Parathyroid adenoma (tissue), 2 donors: ENCODE results near the gene CST3.

ENCODE experiments used
- H2AFZ ChIP-seq: fragments of 300-600 bp; sonication (generic); one replicate; pipeline ENCODE4 v1.7.0; 2017; ENCODE audit warnings: antibody characterized with exemption, mild to moderate bottlenecking
- H3K27ac ChIP-seq: fragments of 300-600 bp; sonication (generic); one replicate; pipeline ENCODE4 v1.7.0; 2017
- H3K27me3 ChIP-seq: fragments of 300-600 bp; sonication (generic); one replicate; pipeline ENCODE4 v1.7.0; 2017; ENCODE audit warnings: low read length; ENCODE audit not compliant: control insufficient read depth, insufficient read depth
- H3K36me3 ChIP-seq: fragments of 300-600 bp; sonication (generic); one replicate; pipeline ENCODE4 v1.7.0; 2017; ENCODE audit warnings: low read length; ENCODE audit not compliant: control insufficient read depth, insufficient read depth
- H3K4me1 ChIP-seq: fragments of 300-600 bp; sonication (generic); one replicate; pipeline ENCODE4 v1.7.0; 2017; ENCODE audit warnings: control low read depth
- H3K4me2 ChIP-seq: fragments of 300-600 bp; sonication (generic); one replicate; pipeline ENCODE4 v1.7.0; 2017; ENCODE audit warnings: low read length
- H3K4me3 ChIP-seq: fragments of 300-600 bp; sonication (generic); one replicate; pipeline ENCODE4 v1.7.0; 2017; ENCODE audit warnings: low read depth, low read length
- H3K79me2 ChIP-seq: fragments of 300-600 bp; sonication (generic); one replicate; pipeline ENCODE4 v1.7.0; 2017; ENCODE audit warnings: control low read depth
- H3K9ac ChIP-seq: fragments of 300-600 bp; sonication (generic); one replicate; pipeline ENCODE4 v1.7.0; 2017; ENCODE audit warnings: mild to moderate bottlenecking
- H3K9me3 ChIP-seq: fragments of 300-600 bp; sonication (generic); one replicate; pipeline ENCODE4 v1.7.0; 2017; ENCODE audit warnings: low read length; ENCODE audit not compliant: control insufficient read depth
- CTCF ChIP-seq: fragments of 300-600 bp; sonication (generic); IDR thresholded peaks from one replicate; pipeline ENCODE4 v1.7.0; 2017; ENCODE audit warnings: antibody characterized with exemption, mild to moderate bottlenecking
- donor health status: primary hyperparathyroidism.

The CST3 gene

GRCh38 chr20:23613676-23614075 is 24.1 kb downstream of the CST3 start:
- no peaks in the 10 kb centered on the region for H3K27me3 ChIP-seq
- no peak overlapping the region for H2AFZ ChIP-seq
- no peaks in the 10 kb centered on the region for H3K9me3 ChIP-seq
- H3K4me3 ChIP-seq: no peak overlapping the region
- H3K9ac ChIP-seq: no peak overlapping the region
- no peak for TF ChIP-seq CTCF
- H3K27ac ChIP-seq: no peak overlapping the region
- H3K36me3 ChIP-seq: no peaks in the 10 kb centered on the region
- H3K4me1 ChIP-seq: no peaks in the 10 kb centered on the region
- H3K4me2 ChIP-seq: no peak overlapping the region
- H3K79me2 ChIP-seq: no peaks in the 10 kb centered on the region

- Histone ChIP-seq H3K4me3 (no peak overlapping the region), H3K27ac (no peak overlapping the region), H3K36me3 (no peaks in the 10 kb centered on the region), H3K4me1 (peaks cover 2% of the 10 kb centered on the region), H2AFZ (no peak overlapping the region), H3K9me3 (no peaks in the 10 kb centered on the region), H3K4me2 (no peak overlapping the region), H3K27me3 (no peaks in the 10 kb centered on the region), H3K9ac (no peak overlapping the region), H3K79me2 (no peaks in the 10 kb centered on the region)
- TF ChIP-seq CTCF: no peak
These were observed 25.4 kb downstream of the CST3 start for GRCh38 chr20:23612396-23612795.

GRCh38 chr20:23609486-23610109 is 28.2 kb downstream of the CST3 start:
- no peaks in the 10 kb centered on the region for H3K36me3 ChIP-seq
- H3K4me3 ChIP-seq: no peak overlapping the region
- H3K4me2 ChIP-seq: no peak overlapping the region
- no peak for TF ChIP-seq CTCF
- no peaks in the 10 kb centered on the region for H3K9me3 ChIP-seq
- no peak overlapping the region for H2AFZ ChIP-seq
- H3K4me1 ChIP-seq: peaks cover 10% of the 10 kb centered on the region
- no peak overlapping the region for H3K27ac ChIP-seq
- no peak overlapping the region for H3K9ac ChIP-seq
- H3K79me2 ChIP-seq: no peaks in the 10 kb centered on the region
- H3K27me3 ChIP-seq: no peaks in the 10 kb centered on the region

- H3K27ac ChIP-seq: no peak overlapping the region
- H3K36me3 ChIP-seq: no peaks in the 10 kb centered on the region
- H3K4me1 ChIP-seq: peaks cover 10% of the 10 kb centered on the region
- no peak overlapping the region for H3K4me3 ChIP-seq
- H3K27me3 ChIP-seq: no peaks in the 10 kb centered on the region
- H3K9me3 ChIP-seq: no peaks in the 10 kb centered on the region
- TF ChIP-seq CTCF: no peak
- H2AFZ ChIP-seq: peak overlapping the region; percentile 1
- H3K79me2 ChIP-seq: no peaks in the 10 kb centered on the region
- no peak overlapping the region for H3K9ac ChIP-seq
- no peak overlapping the region for H3K4me2 ChIP-seq
These were observed 29.4 kb downstream of the CST3 start for GRCh38 chr20:23608251-23608846.
